GM12892 (cell line): ENCODE measurements around the gene KDM5A.

ENCODE experiments used
- POLR2A ChIP-seq: IDR thresholded peaks from 2 replicates; pipeline ENCODE4 v1.6.1; 2011; ENCODE audit warnings: low read depth, low read length, control low read depth
- POLR2AphosphoS5 ChIP-seq: IDR thresholded peaks from 2 replicates; pipeline ENCODE4 v1.6.1; 2011; ENCODE audit warnings: low read depth, low read length, control low read depth

DNA sequence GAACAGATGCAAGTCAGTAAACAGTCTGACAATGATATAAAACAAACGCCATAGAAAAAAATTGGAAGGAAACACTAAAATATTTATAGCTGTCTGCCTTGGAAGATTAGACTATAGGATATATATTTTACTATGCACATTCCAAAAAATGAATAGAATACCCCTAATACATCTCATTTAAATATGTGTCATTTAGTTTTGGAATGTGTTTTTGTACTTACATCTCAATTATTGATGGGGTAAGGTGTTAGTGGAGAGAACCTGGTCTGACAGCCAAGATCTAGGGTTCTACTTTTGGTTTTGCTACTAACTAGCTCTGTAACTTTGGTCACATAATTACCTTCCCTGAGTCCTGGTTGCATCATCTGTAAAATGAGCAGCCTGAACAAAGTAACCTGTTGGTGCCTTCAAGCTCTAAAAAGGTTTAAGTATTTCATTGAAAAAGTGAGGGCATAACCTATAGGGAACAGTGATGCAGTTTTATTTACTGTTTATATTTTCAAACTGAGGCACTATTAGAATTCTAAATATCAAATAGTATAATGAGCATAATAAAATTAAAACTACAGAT lies 97.9 kb downstream of the KDM5A start:
- TF ChIP-seq POLR2AphosphoS5: no peak
- no peak for TF ChIP-seq POLR2A
